Transverse colon (tissue), 4 donors: ENCODE data around the gene RETREG3.

ENCODE experiments used
- CTCF ChIP-seq, 5 experiments: fragments of 200-600 bp in 3 of 5; fragments of 450-650 bp in 2 of 5; sonication (generic) in 3 of 5; IDR thresholded peaks; 1 replicate in 2 of 5; 2 replicates in 3 of 5; pipeline ENCODE4 v1.5.1; 2016 to 2017; ENCODE audit warnings: antibody characterized with exemption in 5 of 5, inconsistent platforms in 3 of 5, mild to moderate bottlenecking in 2 of 5, moderate library complexity in 1 of 5
- POLR2A ChIP-seq: fragments of 450-650 bp; IDR thresholded peaks from one replicate; pipeline ENCODE4 v1.6.1; 2016; ENCODE audit warnings: antibody characterized with exemption, mild to moderate bottlenecking, moderate library complexity
- POLR2AphosphoS5 ChIP-seq, 3 donors: sonication (generic); formaldehyde crosslinking; IDR thresholded peaks; one replicate each; pipeline ENCODE4 v1.6.1; 2016; ENCODE audit warnings: antibody characterized with exemption in 3 of 3

DNA sequence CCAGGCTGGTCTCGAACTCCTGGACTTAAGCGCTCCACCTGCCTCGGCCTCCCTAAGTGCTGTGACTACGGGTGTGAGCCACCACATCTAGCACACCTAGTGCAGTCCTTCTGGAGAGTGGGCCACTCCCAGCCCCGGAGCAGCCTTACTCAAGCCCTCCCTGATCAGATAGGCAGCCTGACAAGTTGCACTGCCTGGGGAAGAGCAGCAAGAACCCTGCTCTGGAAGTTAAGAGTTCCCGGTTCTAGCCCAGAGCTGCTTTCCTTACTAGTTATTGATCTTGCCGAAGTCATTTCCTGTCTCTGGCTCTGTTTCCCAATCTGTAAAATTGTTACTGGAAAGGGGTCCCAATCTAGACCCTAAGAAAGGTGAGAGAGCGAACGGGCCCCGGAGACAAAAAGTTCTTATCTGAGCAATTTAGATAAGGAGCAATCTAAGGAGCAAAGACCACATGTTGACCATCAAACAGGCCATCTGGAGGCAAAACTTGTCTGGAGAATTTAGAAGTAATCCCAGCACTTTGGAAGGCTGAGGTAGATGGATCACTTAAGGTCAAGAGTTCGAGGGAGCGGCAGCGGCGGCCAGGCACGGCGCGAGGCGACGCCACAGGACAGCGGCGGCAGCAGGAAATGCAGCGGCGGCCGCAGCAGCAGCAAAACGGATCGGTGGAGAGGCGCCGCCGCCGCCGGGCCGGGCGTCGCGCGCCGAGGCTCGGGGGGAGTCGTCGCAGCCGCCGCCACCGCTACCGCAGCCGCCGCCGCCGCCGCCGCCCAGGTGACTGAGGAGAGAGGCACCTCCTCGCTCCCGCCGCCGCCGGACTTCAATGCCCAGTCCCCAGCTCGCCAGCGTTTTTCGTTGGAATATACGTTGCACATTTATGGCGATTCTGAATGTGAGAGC, 77.5 kb downstream of the RETREG3 start:
- TF ChIP-seq CTCF (IDR thresholded peaks at IDR 0.05) (peak; percentile 36 to 58 (median 48)), POLR2AphosphoS5 (IDR thresholded peaks at IDR 0.05) (peak in 1 of 3 donors; percentile 54), POLR2A (no peak)
